GM23338 (cell line): ENCODE results near the gene VPS52. TPM values are rescaled to one million over a fixed set of nuclear protein-coding genes. Genes with fewer than 3 reads are reported as not detected.
A peak's percentile ranks its signal among the peaks of the same experiment; 100 is the strongest.

Source experiments
- ATAC-seq: fragments of 200-7000 bp; cut with Tn5 transposase; 3 replicates; pipeline ENCODE4 v1.9.1; 2020
- DNase-seq: peaks from one replicate; pipeline ENCODE4 v3.0.0-alpha.2; 2015; ENCODE audit warnings: low spot score
- H2AFZ ChIP-seq: fragments of 200-600 bp; sonication (generic); 2 replicates; pipeline ENCODE4 v1.8.0; 2016; ENCODE audit warnings: antibody characterized with exemption, mild to moderate bottlenecking, moderate library complexity
- H3F3A ChIP-seq: fragments of 200-600 bp; sonication (generic); replicated peaks from 2 replicates; pipeline ENCODE4 v1.8.0; 2017; ENCODE audit warnings: antibody characterized with exemption, mixed run types, low read depth
- H3K27ac ChIP-seq: fragments of 200-600 bp; sonication (generic); 2 replicates; pipeline ENCODE4 v1.6.1; 2016; ENCODE audit warnings: low read depth
- H3K27me3 ChIP-seq: fragments of 200-600 bp; sonication (generic); 2 replicates; pipeline ENCODE4 v1.8.0; 2016; ENCODE audit warnings: mild to moderate bottlenecking, mixed run types, moderate library complexity; ENCODE audit not compliant: insufficient read depth
- H3K36me3 ChIP-seq: fragments of 200-600 bp; sonication (generic); 2 replicates; pipeline ENCODE4 v1.8.0; 2016; ENCODE audit warnings: mild to moderate bottlenecking; ENCODE audit not compliant: insufficient read depth
- H3K4me1 ChIP-seq: fragments of 200-600 bp; sonication (generic); 2 replicates; pipeline ENCODE4 v1.8.0; 2016; ENCODE audit warnings: mild to moderate bottlenecking, moderate library complexity; ENCODE audit not compliant: insufficient read depth
- H3K4me2 ChIP-seq: fragments of 200-600 bp; sonication (generic); 2 replicates; pipeline ENCODE4 v1.7.1; 2017; ENCODE audit warnings: mixed run types
- H3K4me3 ChIP-seq: fragments of 200-600 bp; sonication (generic); 2 replicates; pipeline ENCODE4 v1.6.1; 2016; ENCODE audit warnings: mixed run types
- H3K79me2 ChIP-seq: fragments of 200-600 bp; sonication (generic); replicated peaks from 2 replicates; pipeline ENCODE4 v1.8.0; 2017; ENCODE audit warnings: mild to moderate bottlenecking; ENCODE audit not compliant: insufficient read depth
- H3K9me2 ChIP-seq: fragments of 200-600 bp; sonication (generic); 2 replicates; pipeline ENCODE4 v1.8.0; 2017; ENCODE audit not compliant: insufficient read depth
- H4K20me1 ChIP-seq: fragments of 200-600 bp; sonication (generic); replicated peaks from 2 replicates; pipeline ENCODE4 v1.8.0; 2017; ENCODE audit warnings: mild to moderate bottlenecking; ENCODE audit not compliant: insufficient read depth
- H3K27ac Mint-ChIP-seq: 2 replicates; pipeline ENCODE4 v1.8.0; 2020; ENCODE audit warnings: inconsistent platforms, mild to moderate bottlenecking, moderate library complexity, mixed read lengths
- H3K27me3 Mint-ChIP-seq: 3 replicates; pipeline ENCODE4 v1.8.0; 2022; ENCODE audit warnings: low read depth, mild to moderate bottlenecking, moderate library complexity, mixed read lengths, inconsistent platforms; ENCODE audit not compliant: insufficient read depth, poor library complexity
- H3K36me3 Mint-ChIP-seq: 3 replicates; pipeline ENCODE4 v1.8.0; 2021; ENCODE audit warnings: low read depth, mild to moderate bottlenecking, inconsistent platforms, moderate library complexity, mixed read lengths
- H3K4me1 Mint-ChIP-seq: 3 replicates; pipeline ENCODE4 v1.8.0; 2020; ENCODE audit warnings: mild to moderate bottlenecking, inconsistent platforms, mixed read lengths
- H3K4me3 Mint-ChIP-seq: 3 replicates; pipeline ENCODE4 v1.8.0; 2021; ENCODE audit warnings: moderate library complexity, mild to moderate bottlenecking, inconsistent platforms, mixed read lengths
- H3K9me3 Mint-ChIP-seq: 3 replicates; pipeline ENCODE4 v1.8.0; 2020; ENCODE audit warnings: moderate library complexity, mild to moderate bottlenecking, inconsistent platforms, mixed read lengths
- CTCF ChIP-seq, 2 experiments: fragments of 200-600 bp in 1 of 2; sonication (generic) in 1 of 2; conservative IDR thresholded peaks; 2 replicates each; pipeline versions ENCODE4 v1.5.1 to v1.6.1; 2016 to 2017; ENCODE audit warnings: antibody characterized with exemption in 2 of 2, low read depth in 2 of 2, mild to moderate bottlenecking in 2 of 2, moderate library complexity in 1 of 2
- POLR2AphosphoS5 ChIP-seq: IDR thresholded peaks from 2 replicates; pipeline ENCODE4 v1.6.1; 2016; ENCODE audit warnings: antibody characterized with exemption, low read depth
- REST ChIP-seq: IDR thresholded peaks from one replicate; pipeline ENCODE4 v1.6.1; 2018; ENCODE audit warnings: antibody characterized with exemption; ENCODE audit not compliant: unreplicated experiment
- polyA plus RNA-seq: library from polyadenylated mRNA; unstranded; fragments of >200 nt; fragmentation: Nextera tagmentation; extraction: Ambion mirVana; gene quantifications from 2 replicates; pipeline ENCODE4 v1.2.1, GENCODE V29; 2016
- total RNA-seq: library from RNA; depleted of rRNA; stranded (reverse); fragments of >200 nt; shearing (Covaris generic); gene quantifications from 2 replicates; pipeline ENCODE4 v1.2.3, GENCODE V29; 2014

Gene VPS52
- total and polyA plus RNA-seq, 2 experiments from 2014 or later = 27.9 to 31.1 TPM

- Histone ChIP-seq H3F3A (peaks cover 10% of the 10 kb centered on the region), H3K4me1 (peaks cover 20% of the 10 kb centered on the region), H2AFZ (peak overlapping the region; percentile 80), H3K27ac (no peak overlapping the region), H3K4me3 (peak overlapping the region; percentile 91), H4K20me1 (no peaks in the 10 kb centered on the region; the same call in 1 of the 2 replicates), H3K4me2 (peak overlapping the region; percentile 99), H3K9me2 (no peaks in the 10 kb centered on the region), H3K27me3 (no peaks in the 10 kb centered on the region), H3K36me3 (no peaks in the 10 kb centered on the region), H3K79me2 (0 out of 2 replicates have a peak, but pooled peaks cover 6% of the 10 kb centered on the region)
- peaks cover 3% of the 10 kb centered on the region; the same call in 2 of the 3 replicates for H3K36me3 Mint-ChIP-seq
- H3K9me3 Mint-ChIP-seq = no peaks in the 10 kb centered on the region; the same call in 1 of the 3 replicates
- H3K27me3 Mint-ChIP-seq = peaks cover 20% of the 10 kb centered on the region
- no peak overlapping the region; the same call in 1 of the 2 replicates for H3K27ac Mint-ChIP-seq
- peak; percentile 75 for DNase-seq
- ATAC-seq = peak; percentile 8
- peak overlapping the region; percentile 92 for H3K4me3 Mint-ChIP-seq
- peaks cover 35% of the 10 kb centered on the region for H3K4me1 Mint-ChIP-seq
- no peak for TF ChIP-seq POLR2AphosphoS5
These were observed 41.5 kb upstream of the VPS52 start for GRCh38 chr6:33313105-33313708.

- Histone ChIP-seq H3K79me2 (0 out of 2 replicates have a peak, but pooled peaks cover 6% of the 10 kb centered on the region), H3K4me3 (peak overlapping the region; percentile 91), H3K9me2 (no peaks in the 10 kb centered on the region), H3F3A (peaks cover 10% of the 10 kb centered on the region), H3K27me3 (no peaks in the 10 kb centered on the region), H3K36me3 (no peaks in the 10 kb centered on the region), H3K4me2 (peak overlapping the region; percentile 99), H4K20me1 (no peaks in the 10 kb centered on the region; the same call in 1 of the 2 replicates), H2AFZ (peak overlapping the region; percentile 80), H3K4me1 (peaks cover 20% of the 10 kb centered on the region), H3K27ac (peak overlapping the region; percentile 15; the same call in 1 of the 2 replicates)
- Mint-ChIP-seq H3K36me3 (no peaks in the 10 kb centered on the region), H3K27me3 (peaks cover 20% of the 10 kb centered on the region), H3K27ac (no peak overlapping the region; the same call in 1 of the 2 replicates), H3K4me3 (peak overlapping the region; percentile 92), H3K4me1 (peaks cover 35% of the 10 kb centered on the region), H3K9me3 (no peaks in the 10 kb centered on the region; the same call in 2 of the 3 replicates)
- TF ChIP-seq POLR2AphosphoS5 (peak; percentile 28), CTCF (conservative IDR thresholded peaks at IDR 0.05; ENCODE audit: low read depth in 2 of 2) (0 out of 4 replicates have a peak, but pooled peaks of 1 of the 2 experiments have one; percentile 14), REST (no peak)
- DNase-seq (peak; percentile 97), ATAC-seq (peak; percentile 56)
These were observed 40.9 kb upstream of the VPS52 start for GRCh38 chr6:33312361-33313104.
